Measurements from ENCODE around the gene SP110. TPM values are rescaled to one million over a fixed set of nuclear protein-coding genes. Genes with fewer than 3 reads are reported as not detected.

SP110 gene
- total and polyA plus RNA-seq, 2 of the 4 experiments (the other 2 are of a cell fraction) = 9.3 to 10.2 TPM

DNA sequence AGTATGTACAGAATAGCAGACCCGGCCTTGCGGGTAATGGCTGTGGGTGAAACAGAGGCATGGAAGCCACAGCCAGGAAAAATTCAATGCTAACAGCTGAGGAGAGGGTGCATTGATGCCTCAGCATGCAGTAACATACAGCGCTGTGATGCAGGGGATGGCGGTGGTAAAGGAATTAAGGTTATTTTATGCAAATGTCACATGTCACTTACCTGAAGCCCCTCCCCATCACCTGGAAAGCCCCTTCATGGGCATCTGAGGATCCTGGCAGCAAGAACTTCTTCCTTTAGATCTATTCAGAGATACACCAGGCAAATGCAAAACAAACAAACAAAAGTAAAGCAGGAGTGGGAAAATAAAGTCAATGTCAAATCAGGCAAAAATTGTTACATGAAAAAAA, 1.7 kb upstream of the SP110 start:
- no peaks in the 10 kb centered on the region for H4K20me1 ChIP-seq (ENCODE audit: insufficient read depth, low read length)
- no peak overlapping the region for H2BK120ac ChIP-seq (ENCODE audit: low read depth, low read length)
- H2BK20ac ChIP-seq (ENCODE audit: low read depth, low read length) = no peak overlapping the region
- H3K56ac ChIP-seq (ENCODE audit: extremely low read depth, insufficient read depth, low read length) = no peak overlapping the region
- ATAC-seq (ENCODE audit: low read depth) (no peak), DNase-seq (no peak)
- intact Hi-C loops (cut with micrococcal nuclease) = loop anchor here (2.0 kb wide), 1 partner anchor 389 kb away; no protein-coding TSS in a partner anchor
- H3K27me3 ChIP-seq (ENCODE audit: control insufficient read depth, insufficient read depth, low read length) = no peaks in the 10 kb centered on the region
- H3K9me1 ChIP-seq (ENCODE audit: insufficient read depth, low read length) = no peaks in the 10 kb centered on the region
- no peak overlapping the region for H4K91ac ChIP-seq (ENCODE audit: insufficient read depth, low read depth, low read length)
- no peak overlapping the region for H3K14ac ChIP-seq (replicated peaks; ENCODE audit: low read depth, low read length)
- no peaks in the 10 kb centered on the region for H3K4me1 ChIP-seq (ENCODE audit: control insufficient read depth, insufficient read depth, low read length)
- no peak overlapping the region for H3K27ac ChIP-seq (ENCODE audit: insufficient read depth, low read length)
- H4K5ac ChIP-seq (ENCODE audit: low read depth, low read length) = no peak overlapping the region
- no peak overlapping the region for H3K18ac ChIP-seq (ENCODE audit: low read depth, low read length)
- no peak overlapping the region for H3K4me3 ChIP-seq (ENCODE audit: insufficient read depth, low read depth, low read length)
- peaks cover 1% of the 10 kb centered on the region; the same call in 1 of the 2 replicates for H3K36me3 ChIP-seq (ENCODE audit: control insufficient read depth, insufficient read depth, low read length)
- H3K9ac ChIP-seq (ENCODE audit: low read depth, low read length) = no peak overlapping the region
- H4K8ac ChIP-seq (ENCODE audit: low read depth in 2 of 2, low read length in 2 of 2) = no peak overlapping the region
- H3K9me3 ChIP-seq (ENCODE audit: control insufficient read depth, insufficient read depth, low read length) = no peaks in the 10 kb centered on the region
- TF ChIP-seq CEBPB (IDR thresholded peaks at IDR 0.05; ENCODE audit: low read depth, low read length) = no peak
- no peak for TF ChIP-seq SMC3 (IDR thresholded peaks at IDR 0.05; ENCODE audit: low read depth, low read length)
- no peak for TF ChIP-seq BHLHE40 (IDR thresholded peaks at IDR 0.05; ENCODE audit: low read depth, low read length)
- TF ChIP-seq MXI1 (IDR thresholded peaks at IDR 0.05; ENCODE audit: borderline replicate concordance, low read depth, low read length) = no peak
- no peak for TF ChIP-seq FOS (IDR thresholded peaks at IDR 0.05; ENCODE audit: low read depth, low read length)
- TF ChIP-seq, protein P1, sequence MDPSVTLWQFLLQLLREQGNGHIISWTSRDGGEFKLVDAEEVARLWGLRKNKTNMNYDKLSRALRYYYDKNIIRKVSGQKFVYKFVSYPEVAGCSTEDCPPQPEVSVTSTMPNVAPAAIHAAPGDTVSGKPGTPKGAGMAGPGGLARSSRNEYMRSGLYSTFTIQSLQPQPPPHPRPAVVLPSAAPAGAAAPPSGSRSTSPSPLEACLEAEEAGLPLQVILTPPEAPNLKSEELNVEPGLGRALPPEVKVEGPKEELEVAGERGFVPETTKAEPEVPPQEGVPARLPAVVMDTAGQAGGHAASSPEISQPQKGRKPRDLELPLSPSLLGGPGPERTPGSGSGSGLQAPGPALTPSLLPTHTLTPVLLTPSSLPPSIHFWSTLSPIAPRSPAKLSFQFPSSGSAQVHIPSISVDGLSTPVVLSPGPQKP (IDR thresholded peaks at IDR 0.05; ENCODE audit: borderline replicate concordance, low read depth, low read length) = no peak
- no peak for TF ChIP-seq USF2 (IDR thresholded peaks at IDR 0.05; ENCODE audit: low read depth, low read length)
- no peak for TF ChIP-seq MAFK (IDR thresholded peaks at IDR 0.05; ENCODE audit: low read depth, low read length)
- no peak for TF ChIP-seq RFX5 (IDR thresholded peaks at IDR 0.05; ENCODE audit: low read depth, low read length)
- TF ChIP-seq RCOR1 (IDR thresholded peaks at IDR 0.05; ENCODE audit: insufficient replicate concordance, low read length) = no peak
- TF ChIP-seq RAD21 (IDR thresholded peaks at IDR 0.05; ENCODE audit: low read length) = no peak
- TF ChIP-seq MAZ (IDR thresholded peaks at IDR 0.05; ENCODE audit: borderline replicate concordance, low read depth, low read length) = no peak
- TF ChIP-seq NFE2L2 (IDR thresholded peaks at IDR 0.05; ENCODE audit: low read depth, low read length) = no peak
- TF ChIP-seq POLR2A (IDR thresholded peaks at IDR 0.05; ENCODE audit: low read depth, low read length) = no peak
- no peak for TF ChIP-seq CHD1 (IDR thresholded peaks at IDR 0.05; ENCODE audit: low read depth, low read length)
- TF ChIP-seq, protein P2, sequence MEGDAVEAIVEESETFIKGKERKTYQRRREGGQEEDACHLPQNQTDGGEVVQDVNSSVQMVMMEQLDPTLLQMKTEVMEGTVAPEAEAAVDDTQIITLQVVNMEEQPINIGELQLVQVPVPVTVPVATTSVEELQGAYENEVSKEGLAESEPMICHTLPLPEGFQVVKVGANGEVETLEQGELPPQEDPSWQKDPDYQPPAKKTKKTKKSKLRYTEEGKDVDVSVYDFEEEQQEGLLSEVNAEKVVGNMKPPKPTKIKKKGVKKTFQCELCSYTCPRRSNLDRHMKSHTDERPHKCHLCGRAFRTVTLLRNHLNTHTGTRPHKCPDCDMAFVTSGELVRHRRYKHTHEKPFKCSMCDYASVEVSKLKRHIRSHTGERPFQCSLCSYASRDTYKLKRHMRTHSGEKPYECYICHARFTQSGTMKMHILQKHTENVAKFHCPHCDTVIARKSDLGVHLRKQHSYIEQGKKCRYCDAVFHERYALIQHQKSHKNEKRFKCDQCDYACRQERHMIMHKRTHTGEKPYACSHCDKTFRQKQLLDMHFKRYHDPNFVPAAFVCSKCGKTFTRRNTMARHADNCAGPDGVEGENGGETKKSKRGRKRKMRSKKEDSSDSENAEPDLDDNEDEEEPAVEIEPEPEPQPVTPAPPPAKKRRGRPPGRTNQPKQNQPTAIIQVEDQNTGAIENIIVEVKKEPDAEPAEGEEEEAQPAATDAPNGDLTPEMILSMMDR (conservative IDR thresholded peaks at IDR 0.05; ENCODE audit: low read depth, low read length) = no peak
- ChIA-PET CTCF (no interaction called here), POLR2A (ENCODE audit: unreplicated experiment) (interaction anchor here (0.6 kb wide), 1 partner anchor 157 kb away, joined by 3 read pairs; no protein-coding TSS in a partner anchor)
- in situ Hi-C loops (cut with MboI; ENCODE audit: low sequenced_read_pairs) = loop anchor here (25.0 kb wide), 1 partner anchor 591 kb away; no protein-coding TSS in a partner anchor
- no peak overlapping the region for H2AK9ac ChIP-seq (replicated peaks; ENCODE audit: low read depth, low read length, poor library complexity)
- H2AFZ ChIP-seq (replicated peaks; ENCODE audit: low read length, poor library complexity) = no peak overlapping the region
- H2AK5ac ChIP-seq (ENCODE audit: low read depth, low read length) = no peak overlapping the region
- BruUV-seq (replicated peaks) = no TSS peak
- peaks cover 0 to 3% of the 10 kb centered on the region in 2 experiments; a peak in 1 of 4 replicates for H3K79me1 ChIP-seq (ENCODE audit: low read depth in 1 of 2, low read length in 2 of 2)
- WGBS, 2 experiments (ENCODE audit: extremely low coverage in 2 of 2, insufficient read length in 1 of 2) = no CpG with 5 or more reads among the region's 4 CpGs
- no peak overlapping the region for H2BK15ac ChIP-seq (ENCODE audit: low read depth, low read length)
- no peak overlapping the region for H3K4me2 ChIP-seq (ENCODE audit: low read depth, low read length)
- no peak overlapping the region for H3K23ac ChIP-seq (ENCODE audit: low read depth, low read length)
- dilution Hi-C loops (cut with HindIII; ENCODE audit: low sequenced_read_pairs, unreplicated experiment) = no loop called here
- no peak overlapping the region for H3K4ac ChIP-seq (ENCODE audit: low read depth, low read length)
- H2BK5ac ChIP-seq (ENCODE audit: low read depth, low read length, poor library complexity, severe bottlenecking) = no peak overlapping the region
